Thyroid gland (tissue), 4 donors: ENCODE data around the gene DDX23. TPM values are rescaled to one million over a fixed set of nuclear protein-coding genes. Genes with fewer than 3 reads are reported as not detected.

ENCODE experiments used
- DNase-seq, 2 donors: peaks; one replicate each; pipeline ENCODE4 v3.0.0-alpha.2; 2019
- H3K27ac ChIP-seq, 3 donors: fragments of 200-600 bp; sonication (generic); 1 replicate in 2 of 3; 2 replicates in 1 of 3; pipeline ENCODE4 v1.5.1; 2016 to 2019; ENCODE audit warnings: mild to moderate bottlenecking in 1 of 3, moderate library complexity in 1 of 3
- H3K27me3 ChIP-seq: fragments of 200-600 bp; sonication (generic); one replicate; pipeline ENCODE4 v1.5.1; 2019
- H3K36me3 ChIP-seq, 2 donors: fragments of 200-600 bp; sonication (generic); one replicate each; pipeline ENCODE4 v1.5.1; 2016 to 2019
- H3K4me1 ChIP-seq, 2 donors: fragments of 200-600 bp; sonication (generic); one replicate each; pipeline ENCODE4 v1.5.1; 2017 to 2019
- H3K4me3 ChIP-seq, 3 donors: fragments of 200-600 bp; sonication (generic); replicated peaks in 1 of 3; 1 replicate in 2 of 3; 2 replicates in 1 of 3; pipeline ENCODE4 v1.5.1; 2016; ENCODE audit warnings: mild to moderate bottlenecking in 1 of 3
- H3K9me3 ChIP-seq: fragments of 200-600 bp; sonication (generic); one replicate; pipeline ENCODE4 v1.5.1; 2017
- POLR2A ChIP-seq, 2 donors: fragments of 450-650 bp; IDR thresholded peaks; one replicate each; pipeline ENCODE4 v1.6.1; 2017; ENCODE audit warnings: antibody characterized with exemption in 2 of 2, mild to moderate bottlenecking in 2 of 2, moderate library complexity in 1 of 2
- WGBS, 2 donors: methylation state at CpG; one replicate each; pipeline ENCODE4 v1.1.5; 2017; 5-methylcytosine and 5-hydroxymethylcytosine counted together
- intact Hi-C: fragments of 100-400 bp; cut with DNase I; formaldehyde crosslinking; loops from one replicate; pipeline ENCODE4 v1.15.1; 2023
- total RNA-seq, 4 donors: library from RNA; depleted of rRNA; stranded (reverse); fragments of >200 nt; gene quantifications; one replicate each; pipeline ENCODE4 v1.2.3, GENCODE V29; 2016
- TF ChIP-seq, protein P1 (sequence below), 6 experiments: fragments of 200-600 bp in 3 of 6; fragments of 450-650 bp in 3 of 6; sonication (generic) in 3 of 6; IDR thresholded peaks; one replicate each; pipeline ENCODE4 v1.5.1; 2016 to 2019; ENCODE audit warnings: antibody characterized with exemption in 6 of 6, mild to moderate bottlenecking in 2 of 6, inconsistent platforms in 1 of 6, moderate library complexity in 1 of 6

DDX23 gene
- total RNA-seq, 4 donors from 2014 or later = 59.4 to 88.2 (median 70.9) TPM

DNA sequence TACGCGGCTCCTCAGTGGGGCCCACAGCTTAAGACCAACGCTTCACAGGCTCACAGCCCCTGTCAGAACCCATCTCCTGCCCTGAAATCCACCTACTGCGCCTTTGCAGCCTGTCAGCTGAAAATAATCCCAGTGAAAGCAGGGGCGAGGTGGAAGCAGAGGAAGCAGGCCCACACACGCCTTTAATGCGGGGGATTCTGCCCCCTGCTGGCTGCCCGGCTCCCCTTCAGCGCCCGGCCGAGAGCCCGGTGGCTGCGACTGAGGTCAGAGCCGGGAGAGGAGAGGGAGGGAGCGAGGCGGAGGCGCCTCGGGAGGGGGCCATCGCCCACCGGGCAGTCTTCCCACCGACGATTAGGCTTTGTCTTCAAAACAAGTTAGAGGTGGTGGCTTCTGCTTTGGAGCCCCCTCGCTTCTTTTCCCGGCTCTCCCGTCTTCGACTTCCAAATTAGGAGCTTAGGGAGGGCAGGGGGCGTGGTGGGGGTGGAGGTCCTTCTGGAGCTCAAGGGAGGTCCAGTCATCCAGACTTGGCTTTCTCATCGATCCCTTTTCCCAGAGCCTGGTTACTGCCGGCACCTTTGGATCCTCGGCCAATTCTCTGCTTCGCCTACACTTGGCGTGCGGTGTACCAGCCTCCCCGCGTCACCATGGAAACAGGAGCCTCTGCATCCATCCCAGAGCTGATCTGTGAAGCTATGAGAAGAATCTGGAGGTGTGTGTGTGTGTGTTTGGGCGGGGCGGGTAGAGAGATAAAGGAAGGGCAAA is 38.9 kb upstream of the DDX23 start:
- 6% methylated on average over 33 to 35 of the region's 37 CpGs for WGBS, 2 donors
- Histone ChIP-seq H3K4me1 (peaks cover 0 to 8% of the 10 kb centered on the region in 2 donors), H3K4me3 (no peak overlapping the region), H3K27me3 (no peaks in the 10 kb centered on the region), H3K36me3 (no peaks in the 10 kb centered on the region), H3K9me3 (no peaks in the 10 kb centered on the region), H3K27ac (no peak overlapping the region)
- intact Hi-C loops = loop anchor here (2.0 kb wide), 1 partner anchor 36 kb away; no protein-coding TSS in a partner anchor
- TF ChIP-seq, protein P1, sequence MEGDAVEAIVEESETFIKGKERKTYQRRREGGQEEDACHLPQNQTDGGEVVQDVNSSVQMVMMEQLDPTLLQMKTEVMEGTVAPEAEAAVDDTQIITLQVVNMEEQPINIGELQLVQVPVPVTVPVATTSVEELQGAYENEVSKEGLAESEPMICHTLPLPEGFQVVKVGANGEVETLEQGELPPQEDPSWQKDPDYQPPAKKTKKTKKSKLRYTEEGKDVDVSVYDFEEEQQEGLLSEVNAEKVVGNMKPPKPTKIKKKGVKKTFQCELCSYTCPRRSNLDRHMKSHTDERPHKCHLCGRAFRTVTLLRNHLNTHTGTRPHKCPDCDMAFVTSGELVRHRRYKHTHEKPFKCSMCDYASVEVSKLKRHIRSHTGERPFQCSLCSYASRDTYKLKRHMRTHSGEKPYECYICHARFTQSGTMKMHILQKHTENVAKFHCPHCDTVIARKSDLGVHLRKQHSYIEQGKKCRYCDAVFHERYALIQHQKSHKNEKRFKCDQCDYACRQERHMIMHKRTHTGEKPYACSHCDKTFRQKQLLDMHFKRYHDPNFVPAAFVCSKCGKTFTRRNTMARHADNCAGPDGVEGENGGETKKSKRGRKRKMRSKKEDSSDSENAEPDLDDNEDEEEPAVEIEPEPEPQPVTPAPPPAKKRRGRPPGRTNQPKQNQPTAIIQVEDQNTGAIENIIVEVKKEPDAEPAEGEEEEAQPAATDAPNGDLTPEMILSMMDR (IDR thresholded peaks at IDR 0.05) = peak; percentile 85 to 96 (median 92)
- no peak for TF ChIP-seq POLR2A (IDR thresholded peaks at IDR 0.05)
- DNase-seq = peak; percentile 78 to 81

DNA sequence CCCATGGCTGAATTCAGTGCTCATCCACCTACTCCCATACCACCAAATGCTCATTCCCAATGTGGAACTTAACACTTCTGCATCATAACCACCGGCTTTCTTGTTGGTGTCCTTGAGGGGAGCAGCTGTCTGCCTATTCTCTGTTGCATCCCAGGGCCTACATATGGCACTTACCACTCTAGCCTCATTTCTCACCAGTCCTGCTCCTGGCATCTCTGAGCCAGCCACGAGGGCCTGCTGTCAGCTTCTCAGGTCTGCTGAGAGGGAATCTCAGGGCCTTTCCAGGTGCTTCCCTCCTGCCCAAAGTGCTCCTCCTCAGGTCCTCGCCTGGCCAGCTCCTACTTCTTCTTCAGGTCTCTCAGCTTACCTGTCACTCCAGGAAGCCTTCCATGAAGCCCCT is 37.7 kb upstream of the DDX23 start:
- H3K27ac ChIP-seq = no peak overlapping the region
- H3K36me3 ChIP-seq = no peaks in the 10 kb centered on the region
- TF ChIP-seq, protein P1 (IDR thresholded peaks at IDR 0.05) = no peak
- no peak for TF ChIP-seq POLR2A (IDR thresholded peaks at IDR 0.05)
- peaks cover 0 to 8% of the 10 kb centered on the region in 2 donors for H3K4me1 ChIP-seq
- H3K27me3 ChIP-seq = no peaks in the 10 kb centered on the region
- 77 to 85% methylated on average over 3 of the region's 3 CpGs for WGBS, 2 donors
- intact Hi-C loops = loop anchor here (2.0 kb wide), 1 partner anchor 35 kb away; no protein-coding TSS in a partner anchor
- H3K4me3 ChIP-seq = no peak overlapping the region
- no peaks in the 10 kb centered on the region for H3K9me3 ChIP-seq
- no peak for DNase-seq

DNA sequence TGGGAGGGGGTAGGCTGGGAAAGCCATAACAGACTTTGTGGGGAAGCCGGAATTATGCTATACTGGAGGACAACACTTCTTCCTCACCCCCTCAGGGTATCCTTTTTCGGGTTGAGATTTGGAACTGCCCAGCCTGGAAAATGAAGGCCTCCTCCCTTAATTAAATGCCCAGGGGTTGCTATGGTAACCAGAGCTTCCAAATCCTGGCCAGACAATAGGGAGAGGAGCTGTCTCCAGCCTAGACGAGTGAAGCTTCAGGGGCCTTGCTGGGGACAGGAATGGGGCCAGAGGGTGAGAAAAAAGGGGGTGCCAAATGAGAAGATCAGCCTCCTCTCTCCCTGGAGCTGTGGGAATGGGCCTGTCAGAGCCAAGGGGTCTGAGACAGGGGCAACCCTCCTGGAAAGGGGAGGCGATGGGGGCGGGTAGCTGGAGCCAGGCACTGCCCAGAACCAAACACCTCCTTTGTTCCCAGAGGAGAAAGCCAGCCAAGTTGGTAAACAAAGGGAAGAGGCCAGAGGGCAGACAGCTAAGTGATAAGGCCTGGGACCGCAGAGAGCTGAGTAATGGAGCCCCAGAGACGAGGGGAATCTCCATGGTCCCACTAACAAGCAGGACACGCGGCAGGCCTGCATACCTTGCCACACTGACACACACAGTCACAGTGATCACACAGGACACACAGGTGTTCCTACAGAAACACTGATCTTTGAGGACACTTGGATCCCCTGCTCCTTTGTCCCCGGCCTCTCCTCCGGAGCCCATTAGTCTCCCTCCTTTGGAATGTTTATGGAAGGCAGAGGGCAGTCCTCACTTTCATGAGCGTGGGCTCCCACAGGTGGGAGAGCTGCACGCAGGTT is 31.6 kb upstream of the DDX23 start:
- DNase-seq = no peak
- TF ChIP-seq, protein P1 (IDR thresholded peaks at IDR 0.05) = no peak
- TF ChIP-seq POLR2A (IDR thresholded peaks at IDR 0.05) = no peak
- intact Hi-C loops = no loop called here
- H3K27me3 ChIP-seq = no peaks in the 10 kb centered on the region
- H3K9me3 ChIP-seq = no peaks in the 10 kb centered on the region
- H3K4me1 ChIP-seq = peaks cover 19 to 27% of the 10 kb centered on the region in 2 donors
- H3K27ac ChIP-seq = peak overlapping the region in 2 of 3 donors; percentile 72 to 94
- no peak overlapping the region for H3K4me3 ChIP-seq
- WGBS, 2 donors = 75 to 80% methylated on average over 13 of the region's 13 CpGs
- H3K36me3 ChIP-seq = no peaks in the 10 kb centered on the region

DNA sequence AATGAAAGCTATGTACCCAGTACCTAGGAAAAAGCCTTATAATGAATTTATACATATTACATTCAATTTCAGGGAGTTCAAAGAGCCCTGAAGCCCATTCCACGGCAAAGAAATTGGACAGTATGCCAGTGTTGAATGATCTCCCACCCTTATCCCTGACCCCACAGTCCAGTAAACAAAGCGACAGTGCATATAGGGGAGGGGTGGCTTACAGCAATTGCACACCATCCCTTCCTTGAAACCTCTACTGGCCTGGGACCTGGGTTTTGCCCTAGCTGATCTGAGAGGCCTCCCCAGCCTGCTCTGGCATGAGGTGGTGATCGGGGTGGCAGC is 31.0 kb upstream of the DDX23 start:
- H3K4me3 ChIP-seq = no peak overlapping the region
- intact Hi-C loops = no loop called here
- no peak for DNase-seq
- no peaks in the 10 kb centered on the region for H3K36me3 ChIP-seq
- TF ChIP-seq, protein P1 (IDR thresholded peaks at IDR 0.05) = no peak
- no peak for TF ChIP-seq POLR2A (IDR thresholded peaks at IDR 0.05)
- peaks cover 19 to 27% of the 10 kb centered on the region in 2 donors for H3K4me1 ChIP-seq
- no peaks in the 10 kb centered on the region for H3K27me3 ChIP-seq
- no peaks in the 10 kb centered on the region for H3K9me3 ChIP-seq
- WGBS, 2 donors = 84 to 88% methylated on average over 3 of the region's 3 CpGs
- peak overlapping the region; percentile 69 to 94 (median 72) for H3K27ac ChIP-seq
